Cardiac muscle cell (in vitro differentiated cells and primary cell): ENCODE measurements around the gene GATA3. TPM values are rescaled to one million over a fixed set of nuclear protein-coding genes. Genes with fewer than 3 reads are reported as not detected.

Experiments
- DNase-seq, 2 donors: peaks; one replicate each; pipeline versions ENCODE4 v3.0.0 to v3.0.0-alpha.2; 2010 to 2017; ENCODE audit warnings: low read depth in 1 of 2, low spot score in 1 of 2
- H3K27ac ChIP-seq: fragments of 200-600 bp; sonication (generic); 2 replicates; pipeline ENCODE4 v1.5.1; 2016
- H3K27me3 ChIP-seq: fragments of 200-600 bp; sonication (generic); 2 replicates; pipeline ENCODE4 v1.6.0; 2016; ENCODE audit warnings: control low read depth
- H3K36me3 ChIP-seq: fragments of 200-600 bp; sonication (generic); 2 replicates; pipeline ENCODE4 v1.5.1; 2016; ENCODE audit warnings: control low read depth
- H3K4me1 ChIP-seq: fragments of 200-600 bp; sonication (generic); 2 replicates; pipeline ENCODE4 v1.8.1; 2017; ENCODE audit warnings: low read depth, mild to moderate bottlenecking, mixed run types
- H3K4me3 ChIP-seq: fragments of 200-600 bp; sonication (generic); 2 replicates; pipeline ENCODE4 v1.5.1; 2016; ENCODE audit warnings: mild to moderate bottlenecking
- H3K9me3 ChIP-seq: fragments of 200-600 bp; sonication (generic); 2 replicates; pipeline ENCODE4 v1.5.1; 2017; ENCODE audit warnings: low read depth, mild to moderate bottlenecking, control low read depth
- CTCF ChIP-seq: IDR thresholded peaks from 2 replicates; pipeline ENCODE4 v1.5.1; 2012; ENCODE audit warnings: low read depth, mild to moderate bottlenecking, low read length
- polyA plus RNA-seq: library from polyadenylated mRNA; unstranded; fragments of >200 nt; fragmentation: Nextera tagmentation; extraction: Ambion mirVana; gene quantifications from 2 replicates; pipeline ENCODE4 v1.2.1, GENCODE V29; 2016
- total RNA-seq: library from RNA; depleted of rRNA; stranded (reverse); fragments of >200 nt; gene quantifications from 2 replicates; pipeline ENCODE4 v1.2.3, GENCODE V29; 2016

The GATA3 gene
- total and polyA plus RNA-seq, 2 experiments from 2014 or later, result 3.4 to 4.4 TPM

DNA sequence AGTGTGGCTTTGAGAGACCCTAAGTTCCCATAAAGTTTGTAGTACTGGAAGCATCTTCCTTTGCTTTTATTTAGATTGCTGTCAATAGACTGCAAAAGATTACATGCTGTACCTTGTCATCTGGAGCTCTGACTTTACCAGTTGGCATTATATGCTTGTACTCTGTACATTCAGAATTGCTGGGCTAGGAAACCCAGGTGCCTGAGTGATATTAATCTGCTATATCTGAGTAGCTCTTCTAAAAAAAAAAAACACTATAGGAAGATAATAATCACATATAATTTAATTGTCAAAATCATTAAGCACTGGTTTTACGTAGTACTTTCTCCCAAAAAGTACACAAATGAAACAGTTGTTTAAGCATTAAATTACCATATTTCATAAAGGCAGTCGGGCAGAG lies 12.3 kb downstream of the GATA3 start:
- DNase-seq, result no peak
- Histone ChIP-seq H3K27me3 (peaks cover 13% of the 10 kb centered on the region), H3K27ac (no peak overlapping the region), H3K36me3 (no peaks in the 10 kb centered on the region), H3K9me3 (no peaks in the 10 kb centered on the region), H3K4me1 (peaks cover 5% of the 10 kb centered on the region), H3K4me3 (no peak overlapping the region)
- TF ChIP-seq CTCF, result no peak

- Histone ChIP-seq H3K9me3 (no peaks in the 10 kb centered on the region), H3K36me3 (no peaks in the 10 kb centered on the region), H3K27me3 (no peaks in the 10 kb centered on the region), H3K27ac (no peak overlapping the region), H3K4me1 (no peaks in the 10 kb centered on the region), H3K4me3 (no peak overlapping the region)
- no peak for DNase-seq
- TF ChIP-seq CTCF, result no peak
Measured at GRCh38 chr10:8069108-8069507, 14.6 kb downstream of the GATA3 start.

DNA sequence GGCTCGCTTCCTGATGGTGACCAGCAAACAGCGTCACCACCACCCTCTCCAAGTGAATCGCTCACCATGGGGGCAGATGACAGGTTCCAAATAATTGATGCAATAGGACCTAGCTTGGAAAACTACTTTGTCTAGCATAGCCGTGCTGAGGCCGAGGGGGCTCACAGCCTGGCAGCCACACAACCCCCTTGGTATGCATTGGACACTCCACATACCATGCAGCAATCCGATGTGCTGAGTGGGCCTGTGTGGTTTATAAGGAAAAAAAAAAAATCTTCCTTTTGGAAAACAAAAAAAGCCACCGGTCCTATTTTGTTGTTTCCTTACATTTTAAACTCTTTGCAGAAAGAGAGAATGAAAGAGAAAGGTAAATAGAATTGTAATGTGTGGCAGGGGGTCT lies 15.1 kb downstream of the GATA3 start:
- Histone ChIP-seq H3K27me3 (no peaks in the 10 kb centered on the region), H3K36me3 (no peaks in the 10 kb centered on the region), H3K9me3 (no peaks in the 10 kb centered on the region), H3K27ac (no peak overlapping the region), H3K4me1 (no peaks in the 10 kb centered on the region), H3K4me3 (no peak overlapping the region)
- TF ChIP-seq CTCF, result no peak
- no peak for DNase-seq

- Histone ChIP-seq H3K4me1 (no peaks in the 10 kb centered on the region), H3K36me3 (no peaks in the 10 kb centered on the region), H3K9me3 (no peaks in the 10 kb centered on the region), H3K27ac (no peak overlapping the region), H3K27me3 (no peaks in the 10 kb centered on the region), H3K4me3 (no peak overlapping the region)
- no peak for DNase-seq
- no peak for TF ChIP-seq CTCF
Measured at GRCh38 chr10:8070440-8070839, 16.0 kb downstream of the GATA3 start.

GRCh38 chr10:8071006-8071405 lies 16.5 kb downstream of the GATA3 start:
- Histone ChIP-seq H3K4me1 (no peaks in the 10 kb centered on the region), H3K9me3 (no peaks in the 10 kb centered on the region), H3K36me3 (no peaks in the 10 kb centered on the region), H3K27ac (no peak overlapping the region), H3K27me3 (no peaks in the 10 kb centered on the region), H3K4me3 (no peak overlapping the region)
- DNase-seq, result no peak
- no peak for TF ChIP-seq CTCF

GRCh38 chr10:8071666-8072065 lies 17.2 kb downstream of the GATA3 start:
- no peak overlapping the region for H3K4me3 ChIP-seq
- H3K27ac ChIP-seq, result no peak overlapping the region
- H3K4me1 ChIP-seq, result no peaks in the 10 kb centered on the region
- H3K36me3 ChIP-seq, result no peaks in the 10 kb centered on the region
- H3K9me3 ChIP-seq, result no peaks in the 10 kb centered on the region
- H3K27me3 ChIP-seq, result no peaks in the 10 kb centered on the region
- DNase-seq, result no peak
- TF ChIP-seq CTCF, result no peak
